Stimulated activated naive B cell treated with anti-CD40 and anti-IgM and Interleukin-4, amounts not matched to agents 10 μg/mL and 1 μg/mL and 100 μg/mL, for 72 hours (primary cell): Measurements from ENCODE around the gene TRPV5.
A peak's percentile ranks its signal among the peaks of the same experiment; 100 is the strongest.

Source experiments
- ATAC-seq, 2 donors: fragments of 150-1000 bp; cut with Tn5 transposase; replicated peaks; 2 replicates each; pipeline ENCODE4 v1.10.0; 2021; ENCODE audit warnings: moderate library complexity in 1 of 2
- DNase-seq: peaks from one replicate; pipeline ENCODE4 v3.0.0; 2021
- H3K27ac Mint-ChIP-seq: one replicate; pipeline ENCODE4 v1.8.0; 2022; ENCODE audit warnings: mild to moderate bottlenecking, mixed read lengths
- H3K27me3 Mint-ChIP-seq, 2 donors: one replicate each; pipeline ENCODE4 v1.8.0; 2022; ENCODE audit warnings: mixed read lengths in 2 of 2
- H3K36me3 Mint-ChIP-seq, 2 donors: one replicate each; pipeline ENCODE4 v1.8.0; 2022; ENCODE audit warnings: mixed read lengths in 2 of 2, mild to moderate bottlenecking in 1 of 2
- H3K4me1 Mint-ChIP-seq, 2 donors: one replicate each; pipeline ENCODE4 v1.8.0; 2022; ENCODE audit warnings: mixed read lengths in 2 of 2, mild to moderate bottlenecking in 1 of 2
- H3K4me3 Mint-ChIP-seq, 2 donors: one replicate each; pipeline ENCODE4 v1.8.0; 2022; ENCODE audit warnings: mild to moderate bottlenecking in 2 of 2, mixed read lengths in 2 of 2, moderate library complexity in 1 of 2
- H3K9me3 Mint-ChIP-seq, 2 donors: one replicate each; pipeline ENCODE4 v1.8.0; 2022; ENCODE audit warnings: mixed read lengths in 2 of 2, mild to moderate bottlenecking in 1 of 2

The TRPV5 gene

DNA sequence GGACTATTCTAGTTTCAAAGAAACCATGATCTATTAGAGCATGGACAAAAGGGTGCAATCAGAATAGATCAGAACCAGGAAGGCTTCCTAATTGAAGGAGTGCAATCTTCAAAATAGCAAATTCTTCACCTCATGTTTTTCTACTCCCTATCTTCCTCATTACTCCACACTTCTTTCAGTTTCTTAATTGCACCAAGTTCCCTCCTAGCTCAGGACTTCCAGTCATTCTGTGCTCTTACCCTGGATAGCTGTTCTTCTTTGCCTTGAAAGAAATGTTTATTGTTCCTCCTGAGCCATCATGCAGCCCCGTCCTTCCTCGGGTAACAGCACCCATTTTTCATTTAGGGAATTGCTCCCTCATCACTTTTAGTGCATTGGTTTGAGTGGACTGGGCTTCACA, 23.1 kb downstream of the TRPV5 start:
- Mint-ChIP-seq H3K27me3 (peaks cover 21 to 30% of the 10 kb centered on the region in 2 donors), H3K4me3 (no peak overlapping the region)
- no peak for ATAC-seq

DNA sequence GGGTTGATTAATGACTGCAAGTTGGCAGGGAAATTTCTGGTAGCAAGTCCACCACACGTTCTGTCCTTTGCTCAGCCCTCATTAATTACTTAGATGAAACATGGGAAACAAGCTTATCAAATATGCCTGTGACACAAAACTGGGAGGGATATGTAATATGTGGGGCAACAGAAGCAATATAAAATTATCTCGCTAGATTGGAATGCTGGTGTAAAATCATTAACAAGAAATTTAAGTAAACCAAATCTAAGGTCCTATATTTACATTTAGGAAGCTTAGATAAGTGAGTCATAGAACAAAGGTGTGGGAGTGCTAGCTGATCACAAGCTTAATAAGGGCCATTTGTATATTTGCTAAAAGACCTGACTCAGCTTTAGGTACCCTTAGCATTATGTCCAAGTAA, 23.5 kb downstream of the TRPV5 start:
- no peak for DNase-seq
- Mint-ChIP-seq H3K27me3 (peaks cover 21 to 30% of the 10 kb centered on the region in 2 donors), H3K9me3 (no peaks in the 10 kb centered on the region), H3K27ac (no peak overlapping the region), H3K36me3 (no peaks in the 10 kb centered on the region), H3K4me1 (peaks cover 0 to 1% of the 10 kb centered on the region in 2 donors), H3K4me3 (no peak overlapping the region)
- ATAC-seq = no peak

More for the DNA sequence above, 23.1 kb downstream of the TRPV5 start:
- H3K4me1 Mint-ChIP-seq = peaks cover 0 to 1% of the 10 kb centered on the region in 2 donors
- no peaks in the 10 kb centered on the region for H3K36me3 Mint-ChIP-seq
- H3K27ac Mint-ChIP-seq = no peak overlapping the region
- no peak for DNase-seq
- H3K9me3 Mint-ChIP-seq = no peaks in the 10 kb centered on the region

DNA sequence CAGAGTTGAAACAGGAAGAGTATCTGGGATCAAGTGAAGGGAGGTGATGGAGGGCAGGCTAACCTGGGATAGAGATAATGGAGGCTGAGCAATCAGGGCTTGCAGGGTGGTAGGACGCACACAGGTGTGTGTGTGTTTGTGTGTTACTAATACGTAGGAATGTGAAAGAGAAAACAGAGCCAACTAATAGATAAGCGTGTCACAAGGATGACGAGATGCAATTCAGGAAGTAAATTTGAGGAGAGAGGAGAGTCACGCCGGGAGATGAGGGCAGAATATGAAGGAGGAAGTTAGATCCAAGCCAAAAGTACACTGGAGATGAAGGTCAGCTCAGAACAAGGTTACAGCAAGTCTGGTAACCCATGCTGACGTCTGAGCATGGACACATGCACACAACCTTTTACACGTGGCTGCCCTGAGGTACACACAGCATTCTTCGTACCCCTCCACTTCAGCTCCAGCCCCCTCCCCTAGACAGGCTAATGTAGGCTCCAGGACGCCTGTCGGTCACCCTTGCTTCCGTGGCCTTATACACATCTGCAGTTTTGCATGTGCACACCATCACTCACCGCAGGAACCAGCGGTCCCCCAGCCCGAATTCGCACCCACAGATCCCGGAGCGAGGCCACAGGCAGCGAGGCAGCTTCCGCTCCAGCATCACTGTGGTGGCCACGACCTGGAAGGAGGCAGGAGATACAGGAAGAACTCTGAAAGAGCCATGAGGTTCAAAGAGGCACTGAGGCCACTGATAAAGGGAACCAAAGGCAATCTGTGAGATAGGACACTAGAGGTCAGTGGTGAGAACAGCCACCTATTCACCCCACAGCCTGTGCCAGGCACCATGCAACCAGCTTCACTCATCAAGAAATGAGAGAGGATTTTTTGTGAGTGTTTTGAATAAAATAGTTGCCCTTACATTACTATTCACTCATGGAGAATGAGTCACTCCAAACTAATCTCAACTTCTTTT, 24.3 kb downstream of the TRPV5 start:
- H3K4me1 Mint-ChIP-seq = peaks cover 0 to 1% of the 10 kb centered on the region in 2 donors
- no peak overlapping the region for H3K27ac Mint-ChIP-seq
- H3K36me3 Mint-ChIP-seq = no peaks in the 10 kb centered on the region
- H3K9me3 Mint-ChIP-seq = no peaks in the 10 kb centered on the region
- H3K4me3 Mint-ChIP-seq = no peak overlapping the region
- peaks cover 19 to 21% of the 10 kb centered on the region in 2 donors for H3K27me3 Mint-ChIP-seq
- ATAC-seq = peak; percentile 80 to 81
- DNase-seq = no peak

DNA sequence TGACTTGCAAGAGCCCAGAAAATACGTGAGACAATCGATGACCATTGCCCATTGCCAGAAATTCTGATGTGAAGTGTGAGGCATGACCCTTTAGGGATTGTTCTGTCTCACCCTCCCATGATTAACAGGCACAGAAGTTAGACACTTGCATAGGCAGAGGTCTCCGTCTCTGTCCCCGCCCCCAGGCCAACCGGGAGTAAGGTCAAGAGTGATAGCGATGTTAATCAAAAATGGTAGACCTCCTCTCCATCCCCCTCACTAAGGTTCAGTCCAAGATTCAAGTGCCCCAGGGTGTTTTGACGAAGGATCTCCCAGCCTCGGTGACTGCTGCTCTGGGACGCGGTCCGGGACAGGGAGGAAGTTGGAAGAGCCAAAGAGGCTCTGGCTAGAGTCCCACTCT, 25.3 kb downstream of the TRPV5 start:
- ATAC-seq = no peak
- Mint-ChIP-seq H3K4me3 (no peak overlapping the region), H3K9me3 (no peaks in the 10 kb centered on the region)

DNA sequence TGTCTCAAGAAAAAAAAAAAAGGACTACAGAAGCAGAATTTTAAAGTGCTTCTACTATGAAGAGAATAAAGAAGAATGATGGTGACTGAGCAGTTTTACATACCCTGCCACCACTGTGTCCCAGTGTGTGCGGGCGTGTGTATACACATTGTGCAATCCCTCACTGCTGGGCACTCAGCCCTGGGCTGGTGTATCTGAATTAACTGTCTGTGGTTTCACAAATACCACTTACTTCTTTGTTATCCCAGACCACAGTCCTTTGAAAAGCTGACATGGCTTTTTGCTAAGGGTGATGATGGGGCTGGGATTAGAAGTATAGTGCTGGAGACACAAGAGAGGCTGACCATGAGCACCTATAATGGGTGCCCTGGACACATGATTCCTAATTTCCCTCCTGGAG, 26.9 kb downstream of the TRPV5 start:
- no peaks in the 10 kb centered on the region for H3K4me1 Mint-ChIP-seq
- no peak overlapping the region for H3K4me3 Mint-ChIP-seq
- H3K27me3 Mint-ChIP-seq = peaks cover 7 to 12% of the 10 kb centered on the region in 2 donors
- no peak overlapping the region for H3K27ac Mint-ChIP-seq
- H3K9me3 Mint-ChIP-seq = peaks cover 2 to 4% of the 10 kb centered on the region in 2 donors
- ATAC-seq (no peak), DNase-seq (no peak)
- H3K36me3 Mint-ChIP-seq = peaks cover 0 to 4% of the 10 kb centered on the region in 2 donors

More for the DNA sequence above, 25.3 kb downstream of the TRPV5 start:
- Mint-ChIP-seq H3K4me1 (no peaks in the 10 kb centered on the region), H3K36me3 (no peaks in the 10 kb centered on the region), H3K27ac (no peak overlapping the region), H3K27me3 (peaks cover 12 to 13% of the 10 kb centered on the region in 2 donors)
- no peak for DNase-seq

DNA sequence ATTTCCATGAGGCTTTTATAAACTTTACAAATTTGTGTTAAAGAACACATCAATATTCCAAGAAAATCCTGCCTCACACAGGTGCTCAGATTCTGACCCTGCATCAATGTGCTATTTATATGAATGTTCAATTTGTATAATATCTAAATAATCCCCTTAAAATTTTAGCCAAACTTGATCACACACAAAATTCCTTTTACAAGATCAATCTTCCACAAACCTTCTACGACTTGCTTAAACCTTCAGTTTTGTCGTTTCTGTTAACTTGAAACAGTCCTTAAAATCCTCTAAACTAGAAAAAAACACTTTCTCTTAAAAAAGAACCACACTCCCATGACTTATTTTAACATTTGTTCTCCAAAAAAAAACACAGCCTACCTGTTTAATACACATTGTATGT, 27.8 kb downstream of the TRPV5 start:
- Mint-ChIP-seq H3K4me3 (no peak overlapping the region), H3K4me1 (no peaks in the 10 kb centered on the region), H3K27ac (no peak overlapping the region), H3K36me3 (peaks cover 0 to 4% of the 10 kb centered on the region in 2 donors), H3K9me3 (peaks cover 2 to 4% of the 10 kb centered on the region in 2 donors), H3K27me3 (peaks cover 3 to 5% of the 10 kb centered on the region in 2 donors)
- no peak for ATAC-seq
- DNase-seq = no peak

DNA sequence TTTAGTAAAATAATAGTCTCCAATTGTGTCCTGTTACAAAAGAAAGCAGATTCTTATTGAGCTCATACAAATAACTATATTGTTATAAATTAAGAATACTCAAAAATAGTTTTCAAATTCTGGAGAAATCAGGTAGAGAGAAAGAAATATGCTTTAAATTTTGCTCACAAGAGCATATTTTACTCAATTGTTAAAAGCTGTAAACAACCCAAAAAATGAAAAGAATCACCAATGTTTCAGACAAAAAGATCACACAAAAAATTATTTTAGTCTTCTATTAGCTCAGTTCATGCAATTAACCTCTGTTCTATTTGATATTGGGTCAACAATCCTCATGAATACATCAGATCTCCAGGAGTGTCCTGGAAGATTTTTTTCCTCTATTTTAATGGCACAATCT, 29.4 kb downstream of the TRPV5 start:
- no peaks in the 10 kb centered on the region for H3K4me1 Mint-ChIP-seq
- ATAC-seq (no peak), DNase-seq (no peak)
- peaks cover 0 to 4% of the 10 kb centered on the region in 2 donors for H3K36me3 Mint-ChIP-seq
- H3K9me3 Mint-ChIP-seq = peaks cover 2 to 4% of the 10 kb centered on the region in 2 donors
- H3K4me3 Mint-ChIP-seq = no peak overlapping the region
- H3K27me3 Mint-ChIP-seq = peaks cover 5 to 8% of the 10 kb centered on the region in 2 donors
- no peak overlapping the region for H3K27ac Mint-ChIP-seq

DNA sequence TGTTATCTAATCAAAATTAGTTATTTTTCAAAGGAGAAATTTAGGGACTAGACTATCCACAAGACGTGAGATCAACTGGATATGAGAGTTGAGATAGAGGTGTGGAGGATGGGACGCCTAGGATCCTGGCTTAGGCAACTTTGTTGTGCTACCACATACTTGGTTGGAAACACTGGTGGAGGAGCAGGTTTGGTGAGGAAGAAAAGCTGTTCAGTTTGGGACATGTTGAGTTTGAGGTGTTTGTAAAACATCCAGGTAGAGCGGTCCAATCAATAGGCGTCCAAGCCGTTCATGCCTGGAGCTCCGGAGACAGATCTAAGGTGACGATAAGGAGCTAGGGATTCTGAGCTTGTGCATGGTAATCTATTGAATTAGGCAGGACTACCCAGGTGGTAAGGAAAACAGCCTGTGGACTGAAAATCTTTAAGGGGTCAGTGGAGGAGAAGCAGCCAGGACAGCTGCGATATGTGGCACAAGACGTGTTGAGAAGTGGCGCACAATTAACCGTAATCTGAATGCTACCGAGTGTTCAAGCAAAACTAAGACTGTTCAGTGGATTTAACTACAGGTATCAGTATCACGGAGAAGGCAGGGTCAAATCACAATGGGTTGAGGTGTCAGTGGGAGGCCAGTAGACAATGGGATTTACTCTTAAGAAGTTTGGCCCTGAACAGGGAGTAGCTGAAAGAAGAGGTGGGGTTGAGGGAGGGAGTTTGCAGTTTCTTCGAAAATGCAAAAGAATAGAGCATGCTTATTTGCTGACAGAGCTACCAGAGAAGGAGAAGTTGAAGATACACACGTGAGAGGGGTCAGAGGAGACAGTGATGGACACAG, 31.9 kb downstream of the TRPV5 start:
- Mint-ChIP-seq H3K36me3 (peaks cover 0 to 4% of the 10 kb centered on the region in 2 donors), H3K4me1 (no peaks in the 10 kb centered on the region), H3K27ac (no peak overlapping the region), H3K9me3 (peaks cover 2 to 4% of the 10 kb centered on the region in 2 donors), H3K4me3 (no peak overlapping the region), H3K27me3 (peaks cover 0 to 24% of the 10 kb centered on the region in 2 donors)
- ATAC-seq (no peak), DNase-seq (no peak)

DNA sequence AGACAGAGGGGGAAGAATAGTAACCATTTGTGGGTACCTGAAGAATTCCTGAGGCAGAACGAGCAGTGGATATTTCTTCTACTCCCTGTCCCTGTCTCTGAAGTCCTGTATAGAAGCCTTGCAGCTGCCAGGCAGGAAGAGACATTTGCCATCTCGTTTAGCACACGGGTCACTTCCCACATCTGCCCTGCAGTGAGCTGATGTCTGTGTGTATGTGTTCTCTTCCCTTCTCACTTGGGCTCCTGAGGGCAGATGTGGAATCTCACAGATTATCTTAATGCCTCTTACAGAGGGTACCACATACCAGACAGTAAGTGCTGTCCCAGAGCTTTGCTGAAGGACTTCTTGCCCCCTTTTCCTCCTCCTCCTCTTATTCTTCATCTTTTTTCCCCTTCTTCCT, 33.9 kb downstream of the TRPV5 start:
- peaks cover 2 to 4% of the 10 kb centered on the region in 2 donors for H3K9me3 Mint-ChIP-seq
- ATAC-seq = no peak
- H3K27ac Mint-ChIP-seq = no peak overlapping the region
- no peak for DNase-seq
- no peaks in the 10 kb centered on the region for H3K4me1 Mint-ChIP-seq
- H3K4me3 Mint-ChIP-seq = no peak overlapping the region
- peaks cover 0 to 26% of the 10 kb centered on the region in 2 donors for H3K27me3 Mint-ChIP-seq
- H3K36me3 Mint-ChIP-seq = peaks cover 0 to 4% of the 10 kb centered on the region in 2 donors

DNA sequence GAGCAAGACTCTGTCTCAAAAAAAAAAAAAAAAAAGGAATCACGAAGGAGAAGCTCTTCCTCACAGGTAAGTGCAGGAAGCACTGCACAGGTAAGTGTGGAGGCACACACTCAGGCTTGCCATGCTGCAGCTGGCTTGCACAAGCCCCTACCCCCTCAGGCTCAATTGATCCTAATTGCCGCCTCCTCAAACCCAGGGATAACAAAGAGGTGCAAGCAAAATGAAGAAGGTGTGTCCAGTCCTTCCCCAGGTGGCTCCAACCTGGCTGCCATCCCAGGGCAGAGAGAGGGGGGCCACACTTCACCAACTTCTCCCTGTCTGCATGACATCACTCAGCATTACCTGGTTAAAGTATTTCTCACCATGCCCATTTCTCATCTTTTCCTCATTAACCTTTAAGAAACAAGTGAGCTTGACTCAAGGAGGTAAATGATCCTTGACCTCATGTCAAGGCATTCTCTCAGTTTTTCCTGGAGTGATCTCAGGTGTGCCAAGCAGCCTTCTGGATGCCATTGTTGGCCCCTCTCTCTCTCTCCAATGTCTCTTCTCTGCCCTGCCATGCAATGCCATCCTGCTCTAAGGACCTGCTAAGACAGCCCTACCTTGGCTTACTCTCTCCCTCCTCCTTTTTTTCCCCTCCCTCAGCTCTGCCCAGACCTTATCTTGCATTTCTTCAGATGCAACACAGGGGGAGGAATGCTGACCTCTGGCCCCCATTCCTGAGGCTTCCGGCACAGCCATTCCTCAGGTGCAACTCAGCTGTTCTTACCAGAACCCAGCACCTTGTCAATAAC, 35.0 kb downstream of the TRPV5 start:
- Mint-ChIP-seq H3K4me1 (no peaks in the 10 kb centered on the region), H3K27me3 (peaks cover 0 to 26% of the 10 kb centered on the region in 2 donors), H3K4me3 (no peak overlapping the region), H3K9me3 (peaks cover 2 to 4% of the 10 kb centered on the region in 2 donors), H3K27ac (no peak overlapping the region), H3K36me3 (peaks cover 0 to 4% of the 10 kb centered on the region in 2 donors)
- ATAC-seq (no peak), DNase-seq (no peak)

DNA sequence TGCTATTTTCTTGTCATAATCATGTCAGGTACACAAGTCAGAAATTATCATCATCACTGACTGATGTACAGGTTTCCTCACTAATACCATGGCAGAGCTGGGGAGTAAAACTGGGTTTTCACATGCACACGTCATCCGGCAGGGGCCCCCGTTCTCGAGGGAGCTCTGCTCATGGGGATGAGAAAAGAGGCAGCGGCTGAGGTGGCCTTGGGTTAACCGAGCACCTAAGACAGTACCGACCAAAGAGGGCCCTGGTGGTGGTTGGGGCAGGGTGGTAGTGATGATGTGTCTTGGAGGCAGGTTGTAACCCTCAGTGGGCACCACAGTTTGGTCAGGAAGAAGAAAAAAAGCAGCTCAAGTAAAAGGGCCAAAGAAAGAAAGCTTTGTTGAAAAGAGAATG, 35.9 kb downstream of the TRPV5 start:
- peaks cover 0 to 26% of the 10 kb centered on the region in 2 donors for H3K27me3 Mint-ChIP-seq

DNA sequence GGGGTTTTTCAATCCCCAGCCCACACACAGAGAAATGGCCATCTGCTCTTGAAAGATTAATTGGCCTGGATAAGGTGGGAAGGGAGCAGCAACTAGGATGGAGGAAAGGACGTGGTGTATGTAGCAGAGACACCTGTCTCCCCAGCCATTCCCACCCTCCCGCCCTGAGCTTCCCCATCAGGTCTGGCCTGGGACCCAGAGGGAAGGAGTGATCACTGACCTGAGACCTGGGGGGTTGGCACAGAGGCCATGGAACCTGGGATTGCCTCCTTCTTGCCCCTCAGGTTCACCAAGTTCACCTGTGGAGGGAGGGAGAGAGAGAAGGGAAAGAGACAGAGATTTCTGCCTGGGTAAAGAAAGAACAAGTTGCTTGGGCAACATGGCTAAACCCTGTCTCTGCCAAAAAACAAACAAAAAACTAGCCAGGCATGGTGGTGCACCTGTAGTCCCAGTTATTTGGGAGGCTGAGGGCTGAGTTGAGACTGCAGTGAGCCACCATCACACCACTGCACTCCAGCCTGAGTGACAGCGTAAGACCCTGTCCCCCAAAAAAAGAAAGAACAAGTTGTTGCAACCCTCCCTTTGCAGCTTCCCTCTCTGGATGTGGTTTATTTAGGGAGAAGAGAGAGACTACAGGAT, 36.7 kb downstream of the TRPV5 start:
- Mint-ChIP-seq H3K4me3 (no peak overlapping the region), H3K27ac (no peak overlapping the region), H3K27me3 (peaks cover 0 to 26% of the 10 kb centered on the region in 2 donors), H3K4me1 (no peaks in the 10 kb centered on the region), H3K9me3 (no peaks in the 10 kb centered on the region), H3K36me3 (no peaks in the 10 kb centered on the region)
- DNase-seq = no peak
- ATAC-seq = no peak

More for the DNA sequence above, 35.9 kb downstream of the TRPV5 start:
- no peaks in the 10 kb centered on the region for H3K9me3 Mint-ChIP-seq
- ATAC-seq (no peak), DNase-seq (no peak)
- H3K27ac Mint-ChIP-seq = no peak overlapping the region
- H3K4me3 Mint-ChIP-seq = no peak overlapping the region
- no peaks in the 10 kb centered on the region for H3K36me3 Mint-ChIP-seq
- H3K4me1 Mint-ChIP-seq = no peaks in the 10 kb centered on the region

DNA sequence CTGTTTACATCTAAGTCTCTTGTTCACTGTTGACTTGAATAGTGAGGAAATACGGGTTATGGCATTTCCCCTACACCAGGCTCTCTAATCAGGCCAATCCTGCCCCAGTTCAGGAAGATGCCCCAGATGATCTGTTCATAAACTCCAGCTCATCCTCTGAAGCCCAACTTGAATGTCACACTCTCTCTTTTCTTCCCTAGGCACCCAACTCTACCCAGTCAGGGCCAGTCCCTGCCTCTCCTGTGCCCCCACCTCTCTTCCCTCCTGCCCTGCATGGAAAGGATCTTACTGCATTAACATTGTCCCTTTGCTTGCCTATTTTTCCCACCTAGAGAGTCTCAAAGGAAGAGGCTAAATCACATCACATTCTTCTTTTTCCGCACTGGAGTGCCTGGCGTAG, 37.4 kb downstream of the TRPV5 start:
- H3K4me1 Mint-ChIP-seq = no peaks in the 10 kb centered on the region
- H3K27ac Mint-ChIP-seq = no peak overlapping the region
- no peak for DNase-seq
- no peaks in the 10 kb centered on the region for H3K9me3 Mint-ChIP-seq
- no peaks in the 10 kb centered on the region for H3K36me3 Mint-ChIP-seq
- H3K4me3 Mint-ChIP-seq = no peak overlapping the region
- ATAC-seq = no peak
- peaks cover 0 to 26% of the 10 kb centered on the region in 2 donors for H3K27me3 Mint-ChIP-seq
